Measurements from ENCODE around the gene C8A.

- no peak for TF ChIP-seq POLR2A (IDR thresholded peaks at IDR 0.05)
- TF ChIP-seq, protein P1, sequence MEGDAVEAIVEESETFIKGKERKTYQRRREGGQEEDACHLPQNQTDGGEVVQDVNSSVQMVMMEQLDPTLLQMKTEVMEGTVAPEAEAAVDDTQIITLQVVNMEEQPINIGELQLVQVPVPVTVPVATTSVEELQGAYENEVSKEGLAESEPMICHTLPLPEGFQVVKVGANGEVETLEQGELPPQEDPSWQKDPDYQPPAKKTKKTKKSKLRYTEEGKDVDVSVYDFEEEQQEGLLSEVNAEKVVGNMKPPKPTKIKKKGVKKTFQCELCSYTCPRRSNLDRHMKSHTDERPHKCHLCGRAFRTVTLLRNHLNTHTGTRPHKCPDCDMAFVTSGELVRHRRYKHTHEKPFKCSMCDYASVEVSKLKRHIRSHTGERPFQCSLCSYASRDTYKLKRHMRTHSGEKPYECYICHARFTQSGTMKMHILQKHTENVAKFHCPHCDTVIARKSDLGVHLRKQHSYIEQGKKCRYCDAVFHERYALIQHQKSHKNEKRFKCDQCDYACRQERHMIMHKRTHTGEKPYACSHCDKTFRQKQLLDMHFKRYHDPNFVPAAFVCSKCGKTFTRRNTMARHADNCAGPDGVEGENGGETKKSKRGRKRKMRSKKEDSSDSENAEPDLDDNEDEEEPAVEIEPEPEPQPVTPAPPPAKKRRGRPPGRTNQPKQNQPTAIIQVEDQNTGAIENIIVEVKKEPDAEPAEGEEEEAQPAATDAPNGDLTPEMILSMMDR (IDR thresholded peaks at IDR 0.05): no peak
Observed at GRCh38 chr1:56856186-56856585, 1.6 kb downstream of the C8A start.

Data from lower leg skin (tissue), 3 donors.